ENCODE data around the gene BRAF.
"Not testable (repeated sequence)": the region's sequence is repeated elsewhere in the genome, so short reads cannot be mapped to it uniquely, and the experiment has no call there.

BRAF gene

DNA sequence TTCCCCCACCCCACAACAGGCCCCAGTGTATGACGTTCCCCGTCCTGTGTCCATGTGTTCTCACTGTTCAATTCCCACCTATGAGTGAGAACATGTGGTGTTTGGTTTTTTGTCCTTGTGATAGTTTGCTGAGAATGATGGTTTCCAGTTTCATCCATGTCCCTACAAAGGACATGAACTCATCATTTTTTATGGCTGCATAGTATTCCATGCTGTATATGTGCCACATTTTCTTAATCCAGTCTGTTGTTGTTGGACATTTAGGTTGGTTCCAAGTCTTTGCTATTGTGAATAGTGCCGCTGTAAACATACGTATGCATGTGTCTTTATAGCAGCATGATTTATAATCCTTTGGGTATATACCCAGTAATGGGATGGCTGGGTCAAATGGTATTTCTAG is 216.0 kb downstream of the BRAF start:
- DNase-seq (ENCODE audit: low read depth): not testable (repeated sequence)

- DNase-seq (ENCODE audit: low read depth): no peak
Measured at GRCh38 chr7:140707132-140707531, 217.6 kb downstream of the BRAF start.

- no peak for DNase-seq (ENCODE audit: low read depth)
Measured at GRCh38 chr7:140704205-140704604, 220.5 kb downstream of the BRAF start.

DNA sequence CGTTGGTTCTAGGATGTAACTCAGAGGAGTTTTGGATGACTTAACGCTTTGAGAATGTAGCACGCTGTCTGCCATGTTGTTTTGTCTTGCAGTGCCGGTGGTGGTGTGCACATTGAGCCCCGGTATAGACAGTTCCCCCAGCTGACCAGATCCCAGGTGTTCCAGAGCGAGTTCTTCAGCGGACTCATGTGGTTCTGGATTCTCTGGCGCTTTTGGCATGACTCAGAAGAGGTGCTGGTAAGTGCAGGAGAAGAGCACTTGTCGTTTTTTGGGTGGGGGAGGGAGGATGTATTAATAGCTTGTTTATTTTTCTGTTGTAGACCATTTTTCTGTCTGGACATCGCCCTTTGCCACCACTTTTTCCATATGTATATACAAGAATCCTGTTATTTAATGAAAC is 222.0 kb downstream of the BRAF start:
- DNase-seq (ENCODE audit: low read depth): no peak

GRCh38 chr7:140698477-140698876 is 226.3 kb downstream of the BRAF start:
- no peak for DNase-seq (ENCODE audit: low read depth)

DNA sequence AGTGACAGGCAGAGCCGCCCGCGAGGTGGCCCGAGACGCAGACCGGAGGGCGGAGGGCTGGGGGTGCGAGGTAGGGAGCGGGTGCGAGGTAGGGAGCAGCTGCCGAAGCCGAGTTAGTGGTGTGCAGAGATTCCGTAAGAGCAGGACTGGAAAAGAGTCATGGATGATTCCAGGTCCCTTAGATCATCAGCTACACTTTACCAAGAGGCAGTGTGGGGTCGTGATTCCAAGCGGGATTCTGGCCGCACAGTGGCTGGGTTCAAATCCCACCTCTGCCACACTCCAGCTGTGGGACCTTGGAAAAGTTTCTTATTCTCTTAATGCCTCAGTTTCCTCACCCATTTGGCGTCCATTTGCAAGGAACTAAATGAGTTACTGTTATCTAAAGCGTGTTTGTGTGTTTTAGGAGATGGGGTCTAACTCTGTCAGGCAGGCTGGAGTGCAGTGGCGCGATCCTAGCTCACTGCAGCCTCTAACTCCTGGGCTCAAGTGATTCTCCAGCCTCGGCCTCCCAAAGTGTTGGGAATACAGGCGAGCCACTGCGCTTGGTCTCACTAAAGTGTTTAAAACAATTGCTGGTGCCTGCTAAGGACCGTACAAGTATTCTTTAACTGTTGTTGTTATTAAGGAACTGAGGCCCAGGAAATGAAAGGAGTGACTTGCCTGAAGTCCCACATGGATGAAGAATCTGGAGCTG is 227.1 kb downstream of the BRAF start:
- DNase-seq (ENCODE audit: low read depth): no peak

DNA sequence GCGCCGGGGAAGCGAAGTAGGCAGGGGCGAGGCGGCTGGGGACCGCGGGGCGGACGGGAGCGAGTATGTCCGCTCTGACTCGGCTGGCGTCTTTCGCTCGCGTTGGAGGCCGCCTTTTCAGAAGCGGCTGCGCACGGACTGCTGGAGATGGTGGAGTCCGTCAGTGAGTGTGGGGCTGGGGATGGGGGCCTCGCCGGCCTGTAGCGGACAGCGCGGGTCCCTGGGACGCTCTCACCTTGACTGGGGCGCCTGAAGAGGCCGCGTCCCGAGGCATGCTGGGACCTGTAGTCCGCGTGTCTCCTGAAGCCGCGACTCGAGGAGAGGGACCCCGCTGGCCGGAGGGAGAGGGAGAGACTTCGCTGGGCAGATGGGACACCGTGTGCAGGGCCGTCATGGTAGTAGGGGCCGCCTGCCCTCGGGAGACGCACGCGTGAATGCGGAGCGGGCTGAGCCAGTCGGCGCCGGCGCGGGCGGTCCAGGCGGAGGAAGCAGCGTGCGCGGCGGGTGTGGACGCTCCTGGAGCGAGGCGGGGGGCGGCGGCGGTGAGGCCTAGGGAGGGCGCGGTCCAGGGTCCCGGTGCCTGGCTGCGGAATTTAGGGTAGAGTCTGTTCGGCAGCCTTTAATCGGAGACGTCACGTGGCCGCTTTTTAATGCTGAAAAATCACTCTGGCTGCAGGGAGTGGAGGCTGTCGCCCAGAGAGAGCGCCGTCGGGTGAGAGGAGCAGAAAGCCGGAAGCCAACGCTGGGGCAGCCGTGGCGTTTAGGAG is 227.9 kb downstream of the BRAF start, which contains the start of gene NDUFB2:
TSS of gene NDUFB2 (plus strand) at position 29 of the 767 bp plus-strand sequence. CDS start at position 66, 37 bp downstream.
- peak; percentile 82 for DNase-seq (ENCODE audit: low read depth)

GRCh38 chr7:140696024-140696679 is 228.6 kb downstream of the BRAF start:
- DNase-seq (ENCODE audit: low read depth): peak; percentile 93

DNA sequence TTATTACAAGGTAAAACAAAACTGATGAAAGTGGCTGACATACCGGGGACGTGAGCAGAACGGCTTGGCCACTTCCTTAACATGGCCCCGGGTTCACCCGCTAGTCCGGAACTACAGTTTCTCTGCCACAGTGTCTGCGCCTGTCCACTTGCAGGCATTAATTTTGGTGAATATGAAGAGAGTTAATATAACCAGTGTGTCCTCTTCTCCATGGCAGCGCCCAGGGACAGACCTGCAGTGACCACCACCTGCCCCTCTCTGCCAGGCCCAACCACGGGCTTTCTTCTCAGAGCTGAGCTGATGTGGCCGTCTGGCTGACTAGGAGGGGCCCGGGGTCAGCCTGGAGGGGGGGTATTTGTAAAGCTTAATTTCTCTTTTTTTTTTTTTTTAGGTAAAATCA is 229.3 kb downstream of the BRAF start:
- no peak for DNase-seq (ENCODE audit: low read depth)

DNA sequence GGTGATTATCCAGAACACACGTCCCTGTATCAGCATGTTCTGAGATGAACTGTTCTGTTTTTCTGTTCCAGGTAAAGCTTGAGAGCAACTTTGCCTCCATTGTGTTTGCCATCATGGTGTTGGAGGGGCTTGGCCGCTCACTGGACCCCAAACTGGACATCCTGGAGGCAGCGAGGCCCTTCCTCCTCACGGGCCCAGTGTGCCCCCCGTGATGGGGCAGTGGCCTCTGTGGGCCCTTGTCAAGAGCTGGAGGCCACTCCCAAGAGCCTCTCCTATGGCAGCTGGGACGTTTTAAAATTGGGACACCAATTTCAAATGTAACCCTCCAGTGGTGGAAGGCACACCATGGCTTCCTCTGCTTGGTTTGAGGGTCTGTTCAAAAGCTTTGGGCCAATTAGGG is 230.1 kb downstream of the BRAF start:
- DNase-seq (ENCODE audit: low read depth): no peak

- DNase-seq (ENCODE audit: low read depth): not testable (repeated sequence)
Measured at GRCh38 chr7:140693849-140694248, 230.9 kb downstream of the BRAF start.

DNA sequence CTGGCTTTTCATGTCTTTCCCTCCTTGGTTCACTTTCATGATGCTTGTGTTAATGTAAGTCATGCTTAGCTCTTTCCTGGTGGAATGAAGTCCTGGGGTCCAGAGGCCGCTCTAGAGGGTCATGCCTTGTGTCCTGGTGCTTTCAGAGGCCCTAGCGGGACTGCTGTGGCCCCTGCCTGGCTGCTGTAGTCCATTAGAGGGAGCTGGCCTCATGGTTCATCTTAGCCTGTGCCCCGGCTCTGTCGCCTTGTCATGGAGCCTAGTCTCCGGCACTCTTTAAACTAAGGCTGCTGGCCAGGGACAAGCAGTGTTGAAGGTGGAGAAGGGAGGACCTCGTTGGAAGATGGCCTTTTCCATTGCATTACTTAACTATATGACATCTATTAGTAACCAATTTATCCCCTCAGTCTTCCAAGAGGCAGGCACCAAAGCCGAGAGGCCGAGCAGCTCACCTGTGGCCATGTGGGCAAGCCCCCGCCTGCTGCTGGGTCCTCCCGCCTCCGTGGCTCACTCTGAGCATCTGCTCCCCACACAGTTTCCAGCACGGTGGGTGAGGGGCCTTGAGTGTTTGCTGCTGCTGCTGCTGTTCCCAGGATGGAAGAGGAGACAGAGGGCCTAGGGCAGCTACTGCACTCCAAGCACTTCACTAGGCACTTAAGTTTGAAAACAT is 233.2 kb downstream of the BRAF start:
- DNase-seq (ENCODE audit: low read depth): no peak

GRCh38 chr7:140689199-140690152 is 235.3 kb downstream of the BRAF start:
- no peak for DNase-seq (ENCODE audit: low read depth)

GRCh38 chr7:140688341-140688740 is 236.4 kb downstream of the BRAF start:
- no peak for DNase-seq (ENCODE audit: low read depth)

DNA sequence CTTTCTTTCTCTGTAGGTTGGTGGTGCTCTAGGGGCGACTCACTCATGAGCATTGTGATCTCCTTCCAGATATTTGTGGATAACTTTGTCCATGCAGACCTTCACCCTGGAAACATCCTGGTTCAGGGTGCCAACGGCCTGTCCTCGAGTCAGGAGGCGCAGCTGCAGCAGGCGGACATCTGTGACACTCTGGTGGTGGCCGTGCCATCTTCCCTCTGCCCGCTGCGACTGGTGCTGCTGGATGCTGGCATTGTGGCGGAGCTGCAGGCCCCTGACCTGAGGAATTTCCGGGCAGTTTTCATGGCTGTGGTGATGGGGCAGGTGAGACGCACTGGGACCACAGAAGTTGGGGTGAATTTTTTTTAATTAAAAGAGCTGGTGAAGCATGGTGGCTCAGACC is 237.8 kb downstream of the BRAF start:
- DNase-seq (ENCODE audit: low read depth): no peak

GRCh38 chr7:140685407-140686087 is 239.2 kb downstream of the BRAF start:
- DNase-seq (ENCODE audit: low read depth): no peak

GRCh38 chr7:140684066-140684950 is 240.4 kb downstream of the BRAF start:
- DNase-seq (ENCODE audit: low read depth): no peak

DNA sequence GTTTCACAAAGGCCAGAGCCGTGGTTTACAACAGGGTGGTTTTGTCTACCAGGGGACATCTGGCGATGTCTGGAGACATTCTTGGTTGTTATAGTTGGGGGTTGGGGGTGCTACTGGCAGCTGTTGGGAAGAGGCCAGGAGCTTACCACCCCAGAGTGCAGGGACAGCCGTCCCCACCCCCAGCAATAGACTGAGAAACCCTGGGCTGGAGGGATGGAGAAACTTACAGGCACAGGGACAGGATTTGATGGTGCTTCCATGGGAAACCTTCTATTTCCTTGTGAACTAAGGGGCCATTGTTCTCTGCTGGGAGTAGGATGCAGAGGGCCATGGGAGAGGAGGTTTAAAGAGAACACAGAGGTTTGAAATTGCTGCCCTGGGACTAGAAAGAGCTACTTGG is 241.1 kb downstream of the BRAF start:
- no peak for DNase-seq (ENCODE audit: low read depth)

- no peak for DNase-seq (ENCODE audit: low read depth)
Measured at GRCh38 chr7:140681766-140682165, 243.0 kb downstream of the BRAF start.

- no peak for DNase-seq (ENCODE audit: low read depth)
Measured at GRCh38 chr7:140680886-140681285, 243.8 kb downstream of the BRAF start.
